Endothelial cell (in vitro differentiated cells): ENCODE data around the gene GRIK3. TPM values are rescaled to one million over a fixed set of nuclear protein-coding genes. Genes with fewer than 3 reads are reported as not detected.

ENCODE experiments used
- DNase-seq: peaks from one replicate; pipeline ENCODE4 v3.0.0; 2021; ENCODE audit warnings: low spot score
- H3K27ac Mint-ChIP-seq: one replicate; pipeline ENCODE4 v1.8.0; 2021; ENCODE audit warnings: mixed read lengths, inconsistent platforms; ENCODE audit not compliant: unreplicated experiment
- H3K27me3 Mint-ChIP-seq: one replicate; pipeline ENCODE4 v1.8.0; 2021; ENCODE audit warnings: mild to moderate bottlenecking, moderate library complexity, mixed read lengths, inconsistent platforms; ENCODE audit not compliant: unreplicated experiment
- H3K36me3 Mint-ChIP-seq: one replicate; pipeline ENCODE4 v1.8.0; 2021; ENCODE audit warnings: mild to moderate bottlenecking, low read depth, mixed read lengths, inconsistent platforms; ENCODE audit not compliant: unreplicated experiment
- H3K4me1 Mint-ChIP-seq: one replicate; pipeline ENCODE4 v1.8.0; 2021; ENCODE audit warnings: mild to moderate bottlenecking, mixed read lengths, inconsistent platforms; ENCODE audit not compliant: unreplicated experiment
- H3K4me3 Mint-ChIP-seq: one replicate; pipeline ENCODE4 v1.8.0; 2021; ENCODE audit warnings: mild to moderate bottlenecking, mixed read lengths, inconsistent platforms; ENCODE audit not compliant: unreplicated experiment
- H3K9me3 Mint-ChIP-seq: one replicate; pipeline ENCODE4 v1.8.0; 2021; ENCODE audit warnings: mixed read lengths, inconsistent platforms; ENCODE audit not compliant: unreplicated experiment
- CTCF ChIP-seq: fragments of 200-600 bp; sonication (generic); IDR thresholded peaks from one replicate; pipeline ENCODE4 v1.5.0; 2021; ENCODE audit warnings: antibody characterized with exemption; ENCODE audit not compliant: unreplicated experiment
- total RNA-seq: library from RNA; stranded (reverse); fragmentation: NEBNext Ultra II Directional; extraction: Animal tissue kit (Norgen Biotek cat#: 25700); gene quantifications from one replicate; pipeline ENCODE4 v1.2.1, GENCODE V29; 2021; ENCODE audit not compliant: unreplicated experiment

Gene GRIK3
- total RNA-seq, 1 donor from 2014 or later = 0.05 TPM

GRCh38 chr1:36835696-36836095 is 198.6 kb downstream of the GRIK3 start:
- DNase-seq = no peak

DNA sequence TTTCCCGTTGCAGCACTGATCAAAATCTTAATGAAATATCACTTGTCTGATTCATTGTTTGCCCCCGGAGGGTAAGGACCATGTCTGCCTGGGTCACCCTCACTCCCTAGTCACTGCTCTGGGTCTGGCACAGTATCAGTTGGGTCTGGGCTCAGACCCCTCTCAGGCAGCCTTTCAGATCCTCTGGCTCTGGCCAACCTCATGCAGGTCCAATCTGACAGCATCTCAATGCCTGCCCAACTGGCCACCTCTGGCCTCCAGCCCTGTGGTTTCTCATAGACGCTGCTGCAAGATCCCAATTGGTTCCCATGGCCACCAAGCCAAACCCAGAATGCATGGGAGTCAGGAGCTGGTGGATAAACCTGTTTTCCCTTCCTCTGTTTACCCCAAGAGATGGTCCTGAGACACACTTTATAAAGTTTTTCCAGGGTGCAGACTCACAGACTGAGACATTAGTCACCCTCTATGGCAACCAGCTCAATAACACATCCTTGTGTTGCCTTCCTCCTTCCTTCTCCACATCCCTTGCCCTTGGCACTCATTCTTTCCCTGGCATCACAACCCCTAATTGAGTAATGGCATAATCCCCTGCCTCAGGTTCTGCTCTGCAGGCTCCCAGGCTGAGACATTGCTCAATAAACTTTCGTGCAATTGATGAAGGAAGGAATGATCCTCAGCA is 199.2 kb downstream of the GRIK3 start:
- TF ChIP-seq CTCF = no peak
- no peaks in the 10 kb centered on the region for H3K9me3 Mint-ChIP-seq
- no peak overlapping the region for H3K4me3 Mint-ChIP-seq
- no peak overlapping the region for H3K27ac Mint-ChIP-seq
- no peak for DNase-seq
- H3K4me1 Mint-ChIP-seq = peaks cover 3% of the 10 kb centered on the region
- H3K27me3 Mint-ChIP-seq = peaks cover 9% of the 10 kb centered on the region
- H3K36me3 Mint-ChIP-seq = peaks cover 3% of the 10 kb centered on the region

More at GRCh38 chr1:36835696-36836095, 198.6 kb downstream of the GRIK3 start:
- Mint-ChIP-seq H3K9me3 (no peaks in the 10 kb centered on the region), H3K27ac (no peak overlapping the region), H3K4me1 (peaks cover 3% of the 10 kb centered on the region), H3K4me3 (no peak overlapping the region), H3K36me3 (peaks cover 3% of the 10 kb centered on the region), H3K27me3 (peaks cover 9% of the 10 kb centered on the region)
- no peak for TF ChIP-seq CTCF

GRCh38 chr1:36834586-36834985 is 199.7 kb downstream of the GRIK3 start:
- Mint-ChIP-seq H3K4me3 (no peak overlapping the region), H3K4me1 (peaks cover 3% of the 10 kb centered on the region), H3K9me3 (no peaks in the 10 kb centered on the region), H3K27ac (no peak overlapping the region), H3K36me3 (peaks cover 3% of the 10 kb centered on the region), H3K27me3 (peaks cover 9% of the 10 kb centered on the region)
- DNase-seq = no peak
- no peak for TF ChIP-seq CTCF

DNA sequence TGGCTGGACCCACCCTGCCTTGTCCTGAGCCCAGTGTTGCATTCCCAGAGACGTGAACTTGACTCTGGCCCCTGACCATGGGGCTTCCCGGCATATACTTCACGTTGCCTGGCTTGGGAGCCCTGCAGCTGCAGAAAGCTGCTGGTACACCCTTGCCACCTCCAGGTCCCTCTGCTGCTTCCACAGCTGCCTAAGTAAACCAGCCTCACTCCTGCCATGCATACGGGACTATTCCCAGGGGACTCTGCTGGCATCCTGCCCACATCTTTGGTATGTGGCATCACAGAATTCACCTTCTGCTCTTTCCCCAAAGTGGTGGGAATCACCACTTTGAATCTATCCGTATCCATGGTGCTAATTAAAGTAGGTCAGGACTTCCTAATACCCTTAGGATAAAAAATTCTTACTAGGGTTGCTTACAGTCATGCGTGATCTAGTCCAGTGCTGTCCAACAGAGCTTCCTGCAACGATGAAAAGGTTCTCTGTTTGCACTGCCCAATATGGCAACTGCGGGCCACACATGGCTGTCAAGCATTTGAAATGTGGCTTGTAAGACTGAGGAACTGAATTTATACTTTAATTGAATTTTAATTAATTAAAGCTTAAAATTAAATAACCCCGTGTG is 203.0 kb downstream of the GRIK3 start:
- Mint-ChIP-seq H3K9me3 (no peaks in the 10 kb centered on the region), H3K27ac (no peak overlapping the region), H3K4me1 (no peaks in the 10 kb centered on the region), H3K36me3 (peaks cover 3% of the 10 kb centered on the region), H3K4me3 (no peak overlapping the region), H3K27me3 (peaks cover 4% of the 10 kb centered on the region)
- no peak for DNase-seq
- TF ChIP-seq CTCF = no peak

- Mint-ChIP-seq H3K36me3 (no peaks in the 10 kb centered on the region), H3K27ac (no peak overlapping the region), H3K4me1 (no peaks in the 10 kb centered on the region), H3K4me3 (no peak overlapping the region), H3K27me3 (peaks cover 6% of the 10 kb centered on the region), H3K9me3 (no peaks in the 10 kb centered on the region)
- DNase-seq = no peak
- no peak for TF ChIP-seq CTCF
These were observed 204.4 kb downstream of the GRIK3 start for GRCh38 chr1:36829961-36830360.
